ENCODE results near the gene CDK5RAP3. TPM values are rescaled to one million over a fixed set of nuclear protein-coding genes. Genes with fewer than 3 reads are reported as not detected.

The CDK5RAP3 gene
- total RNA-seq, 1 donor from 2014 or later, result 62.8 TPM

DNA sequence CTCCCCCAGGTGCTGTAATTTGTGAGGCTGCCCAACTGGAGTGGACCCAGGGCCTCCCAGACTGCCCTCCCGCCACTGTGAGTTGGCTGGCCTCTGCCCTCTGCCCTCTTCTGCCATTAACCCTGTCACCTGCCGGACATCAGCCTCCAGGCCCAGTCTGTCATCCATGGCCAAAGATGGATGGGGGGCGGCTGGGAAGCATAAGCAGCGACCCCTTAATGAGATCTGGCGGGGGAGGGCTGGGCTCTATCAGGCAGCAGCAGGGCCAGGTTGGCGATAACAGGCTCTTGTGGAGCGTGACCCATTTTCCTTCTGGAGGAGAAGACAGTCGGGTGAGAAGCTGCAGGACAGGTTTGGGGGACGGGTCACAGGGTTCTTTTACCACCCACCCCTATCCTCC is 25.3 kb downstream of the CDK5RAP3 start:
- Mint-ChIP-seq H3K4me1 (ENCODE audit: low read depth, unreplicated experiment) (peaks cover 6% of the 10 kb centered on the region), H3K36me3 (ENCODE audit: low read depth, unreplicated experiment) (no peaks in the 10 kb centered on the region), H3K27ac (ENCODE audit: unreplicated experiment) (no peak overlapping the region), H3K4me3 (ENCODE audit: unreplicated experiment) (no peak overlapping the region), H3K9me3 (ENCODE audit: unreplicated experiment) (no peaks in the 10 kb centered on the region), H3K27me3 (ENCODE audit: low read depth, unreplicated experiment) (peaks cover 1% of the 10 kb centered on the region)
- no peak for TF ChIP-seq EZH2 (IDR thresholded peaks at IDR 0.05; ENCODE audit: insufficient read depth, low read length)
- TF ChIP-seq CTCF (IDR thresholded peaks at IDR 0.05; ENCODE audit: insufficient read depth, low read depth, low read length), result no peak
- H3K4me1 ChIP-seq (ENCODE audit: insufficient read depth, low read length), result no peaks in the 10 kb centered on the region
- H3K9ac ChIP-seq (ENCODE audit: low read length), result no peak overlapping the region
- H3K9me3 ChIP-seq (ENCODE audit: insufficient read depth, low read depth, low read length), result no peaks in the 10 kb centered on the region
- no peak overlapping the region for H3K27ac ChIP-seq (ENCODE audit: low read depth, low read length)
- no peaks in the 10 kb centered on the region for H4K20me1 ChIP-seq (ENCODE audit: insufficient read depth, low read length)
- H3K4me3 ChIP-seq (ENCODE audit: insufficient read depth, low read depth, low read length), result no peak overlapping the region
- no peaks in the 10 kb centered on the region for H3K79me2 ChIP-seq (ENCODE audit: insufficient read depth, low read length)
- no peak overlapping the region for H2AFZ ChIP-seq (ENCODE audit: low read depth, low read length)
- no peak for DNase-seq (ENCODE audit: low read depth)
- H3K4me2 ChIP-seq (ENCODE audit: low read length), result no peak overlapping the region
- no peak for FAIRE-seq
- H3K36me3 ChIP-seq (ENCODE audit: insufficient read depth, low read length), result no peaks in the 10 kb centered on the region
- H3K27me3 ChIP-seq (ENCODE audit: insufficient read depth, low read length), result no peaks in the 10 kb centered on the region

GRCh38 chr17:47997586-47997985 is 26.7 kb downstream of the CDK5RAP3 start:
- H3K27ac ChIP-seq (ENCODE audit: low read depth, low read length), result no peak overlapping the region
- no peak overlapping the region for H2AFZ ChIP-seq (ENCODE audit: low read depth, low read length)
- no peaks in the 10 kb centered on the region for H3K36me3 ChIP-seq (ENCODE audit: insufficient read depth, low read length)
- peaks cover 6% of the 10 kb centered on the region for H3K4me1 ChIP-seq (ENCODE audit: insufficient read depth, low read length)
- no peak for TF ChIP-seq CTCF (IDR thresholded peaks at IDR 0.05; ENCODE audit: insufficient read depth, low read depth, low read length)
- TF ChIP-seq EZH2 (IDR thresholded peaks at IDR 0.05; ENCODE audit: insufficient read depth, low read length), result no peak
- FAIRE-seq, result no peak
- Mint-ChIP-seq H3K4me1 (ENCODE audit: low read depth, unreplicated experiment) (peaks cover 11% of the 10 kb centered on the region), H3K4me3 (ENCODE audit: unreplicated experiment) (no peak overlapping the region), H3K36me3 (ENCODE audit: low read depth, unreplicated experiment) (no peaks in the 10 kb centered on the region), H3K27me3 (ENCODE audit: low read depth, unreplicated experiment) (peaks cover 1% of the 10 kb centered on the region), H3K27ac (ENCODE audit: unreplicated experiment) (no peak overlapping the region), H3K9me3 (ENCODE audit: unreplicated experiment) (no peaks in the 10 kb centered on the region)
- H3K9me3 ChIP-seq (ENCODE audit: insufficient read depth, low read depth, low read length), result no peaks in the 10 kb centered on the region
- H3K27me3 ChIP-seq (ENCODE audit: insufficient read depth, low read length), result no peaks in the 10 kb centered on the region
- H4K20me1 ChIP-seq (ENCODE audit: insufficient read depth, low read length), result no peaks in the 10 kb centered on the region
- no peak overlapping the region for H3K4me3 ChIP-seq (ENCODE audit: insufficient read depth, low read depth, low read length)
- H3K4me2 ChIP-seq (ENCODE audit: low read length), result no peak overlapping the region
- no peak overlapping the region for H3K9ac ChIP-seq (ENCODE audit: low read length)
- DNase-seq (ENCODE audit: low read depth), result no peak
- no peaks in the 10 kb centered on the region for H3K79me2 ChIP-seq (ENCODE audit: insufficient read depth, low read length)

- no peaks in the 10 kb centered on the region for H3K36me3 ChIP-seq (ENCODE audit: insufficient read depth, low read length)
- no peak overlapping the region for H3K4me2 ChIP-seq (ENCODE audit: low read length)
- no peaks in the 10 kb centered on the region for H3K9me3 Mint-ChIP-seq (ENCODE audit: unreplicated experiment)
- H3K4me3 ChIP-seq (ENCODE audit: insufficient read depth, low read depth, low read length), result no peak overlapping the region
- H3K27ac ChIP-seq (ENCODE audit: low read depth, low read length), result no peak overlapping the region
- no peaks in the 10 kb centered on the region for H3K79me2 ChIP-seq (ENCODE audit: insufficient read depth, low read length)
- H3K4me1 ChIP-seq (ENCODE audit: insufficient read depth, low read length), result peaks cover 11% of the 10 kb centered on the region
- H3K27me3 ChIP-seq (ENCODE audit: insufficient read depth, low read length), result no peaks in the 10 kb centered on the region
- peaks cover 1% of the 10 kb centered on the region for H3K27me3 Mint-ChIP-seq (ENCODE audit: low read depth, unreplicated experiment)
- H3K36me3 Mint-ChIP-seq (ENCODE audit: low read depth, unreplicated experiment), result no peaks in the 10 kb centered on the region
- no peaks in the 10 kb centered on the region for H4K20me1 ChIP-seq (ENCODE audit: insufficient read depth, low read length)
- H3K27ac Mint-ChIP-seq (ENCODE audit: unreplicated experiment), result no peak overlapping the region
- DNase-seq (ENCODE audit: low read depth) (no peak), FAIRE-seq (no peak)
- no peak overlapping the region for H3K4me3 Mint-ChIP-seq (ENCODE audit: unreplicated experiment)
- H2AFZ ChIP-seq (ENCODE audit: low read depth, low read length), result no peak overlapping the region
- no peak overlapping the region for H3K9ac ChIP-seq (ENCODE audit: low read length)
- H3K9me3 ChIP-seq (ENCODE audit: insufficient read depth, low read depth, low read length), result no peaks in the 10 kb centered on the region
- TF ChIP-seq EZH2 (IDR thresholded peaks at IDR 0.05; ENCODE audit: insufficient read depth, low read length) (no peak), CTCF (IDR thresholded peaks at IDR 0.05; ENCODE audit: insufficient read depth, low read depth, low read length) (no peak)
- H3K4me1 Mint-ChIP-seq (ENCODE audit: low read depth, unreplicated experiment), result peaks cover 15% of the 10 kb centered on the region
Observed at GRCh38 chr17:47998044-47998443, 27.1 kb downstream of the CDK5RAP3 start.
